ENCODE data around the gene PTPRQ. TPM values are rescaled to one million over a fixed set of nuclear protein-coding genes. Genes with fewer than 3 reads are reported as not detected.

The PTPRQ gene
- total RNA-seq, 2 donors from 2014 or later = 11.9 to 17.6 TPM

GRCh38 chr12:80422550-80422949 lies 21.5 kb upstream of the PTPRQ start:
- H3K27me3 ChIP-seq = no peaks in the 10 kb centered on the region
- H3K4me1 ChIP-seq = no peaks in the 10 kb centered on the region
- H3K9me3 ChIP-seq = no peaks in the 10 kb centered on the region
- H3K36me3 ChIP-seq = no peaks in the 10 kb centered on the region
- H3K4me3 ChIP-seq = no peak overlapping the region
- no peak overlapping the region for H3K27ac ChIP-seq
- no peak for DNase-seq (ENCODE audit: low spot score)
- no peak for TF ChIP-seq CTCF (IDR thresholded peaks at IDR 0.05)

- H3K27ac ChIP-seq = no peak overlapping the region
- no peaks in the 10 kb centered on the region for H3K36me3 ChIP-seq
- no peak for TF ChIP-seq CTCF (IDR thresholded peaks at IDR 0.05)
- no peaks in the 10 kb centered on the region for H3K4me1 ChIP-seq
- H3K4me3 ChIP-seq = no peak overlapping the region
- no peaks in the 10 kb centered on the region for H3K27me3 ChIP-seq
- no peak for DNase-seq (ENCODE audit: low spot score)
- H3K9me3 ChIP-seq = no peaks in the 10 kb centered on the region
Observed at GRCh38 chr12:80432061-80432460, 12.0 kb upstream of the PTPRQ start.

GRCh38 chr12:80441921-80442320 lies 2.1 kb upstream of the PTPRQ start:
- Histone ChIP-seq H3K4me3 (no peak overlapping the region), H3K36me3 (no peaks in the 10 kb centered on the region), H3K4me1 (no peaks in the 10 kb centered on the region), H3K9me3 (no peaks in the 10 kb centered on the region), H3K27me3 (no peaks in the 10 kb centered on the region), H3K27ac (no peak overlapping the region)
- no peak for TF ChIP-seq CTCF (IDR thresholded peaks at IDR 0.05)
- no peak for DNase-seq (ENCODE audit: low spot score)

GRCh38 chr12:80442426-80443222 lies 1.4 kb upstream of the PTPRQ start:
- H3K36me3 ChIP-seq = no peaks in the 10 kb centered on the region
- no peak overlapping the region for H3K27ac ChIP-seq
- no peak for TF ChIP-seq CTCF (IDR thresholded peaks at IDR 0.05)
- no peaks in the 10 kb centered on the region for H3K9me3 ChIP-seq
- no peaks in the 10 kb centered on the region for H3K4me1 ChIP-seq
- H3K27me3 ChIP-seq = no peaks in the 10 kb centered on the region
- DNase-seq (ENCODE audit: low spot score) = no peak
- H3K4me3 ChIP-seq = no peak overlapping the region

- Histone ChIP-seq H3K4me1 (no peaks in the 10 kb centered on the region), H3K36me3 (no peaks in the 10 kb centered on the region), H3K9me3 (no peaks in the 10 kb centered on the region), H3K27me3 (no peaks in the 10 kb centered on the region), H3K4me3 (no peak overlapping the region), H3K27ac (peak overlapping the region in 1 of 2 donors; percentile 1)
- no peak for DNase-seq (ENCODE audit: low spot score)
- no peak for TF ChIP-seq CTCF (IDR thresholded peaks at IDR 0.05)
Observed at GRCh38 chr12:80445083-80445793, 1.2 kb downstream of the PTPRQ start.
